Measurements from ENCODE around the gene CRYBG2. TPM values are rescaled to one million over a fixed set of nuclear protein-coding genes. Genes with fewer than 3 reads are reported as not detected.

CRYBG2 gene
- total RNA-seq, 1 donor: not detected

- peak; percentile 68 for DNase-seq (ENCODE audit: low read depth)
- no peak for TF ChIP-seq CTCF (IDR thresholded peaks at IDR 0.05; ENCODE audit: insufficient read depth, low read depth, low read length)
- H3K4me3 ChIP-seq (ENCODE audit: low read depth, low read length): peak overlapping the region; percentile 88
Measured at GRCh38 chr1:26278724-26279455, 75.0 kb downstream of the CRYBG2 start.

- no peak overlapping the region for H3K4me3 ChIP-seq (ENCODE audit: low read depth, low read length)
- DNase-seq (ENCODE audit: low read depth): peak; percentile 92
- TF ChIP-seq CTCF (IDR thresholded peaks at IDR 0.05; ENCODE audit: insufficient read depth, low read depth, low read length): no peak
Measured at GRCh38 chr1:26278303-26278702, 75.6 kb downstream of the CRYBG2 start.

GRCh38 chr1:26277719-26278118 is 76.2 kb downstream of the CRYBG2 start:
- no peak overlapping the region for H3K4me3 ChIP-seq (ENCODE audit: low read depth, low read length)
- no peak for DNase-seq (ENCODE audit: low read depth)
- TF ChIP-seq CTCF (IDR thresholded peaks at IDR 0.05; ENCODE audit: insufficient read depth, low read depth, low read length): no peak

GRCh38 chr1:26277261-26277661 is 76.7 kb downstream of the CRYBG2 start:
- H3K4me3 ChIP-seq (ENCODE audit: low read depth, low read length): no peak overlapping the region
- TF ChIP-seq CTCF (IDR thresholded peaks at IDR 0.05; ENCODE audit: insufficient read depth, low read depth, low read length): no peak
- no peak for DNase-seq (ENCODE audit: low read depth)

GRCh38 chr1:26276432-26276838 is 77.5 kb downstream of the CRYBG2 start:
- H3K4me3 ChIP-seq (ENCODE audit: low read depth, low read length): no peak overlapping the region
- DNase-seq (ENCODE audit: low read depth): no peak
- no peak for TF ChIP-seq CTCF (IDR thresholded peaks at IDR 0.05; ENCODE audit: insufficient read depth, low read depth, low read length)

- DNase-seq (ENCODE audit: low read depth): peak; percentile 86
- H3K4me3 ChIP-seq (ENCODE audit: low read depth, low read length): no peak overlapping the region
- TF ChIP-seq CTCF (IDR thresholded peaks at IDR 0.05; ENCODE audit: insufficient read depth, low read depth, low read length): peak; percentile 87
Measured at GRCh38 chr1:26275580-26276431, 78.1 kb downstream of the CRYBG2 start.
